ENCODE data around the gene GRIFIN. TPM values are rescaled to one million over a fixed set of nuclear protein-coding genes. Genes with fewer than 3 reads are reported as not detected.
A peak's percentile ranks its signal among the peaks of the same experiment; 100 is the strongest.

Gene GRIFIN
- total and polyA plus RNA-seq, 2 experiments from 2014 or later = not detected

- Histone ChIP-seq H3K4me2 (ENCODE audit: unreplicated experiment) (no peak overlapping the region), H3K27me3 (replicated peaks; ENCODE audit: insufficient read depth) (no peaks in the 10 kb centered on the region), H3K79me2 (ENCODE audit: insufficient read depth) (0 out of 2 replicates have a peak, but pooled peaks cover 6% of the 10 kb centered on the region), H3K4me3 (no peak overlapping the region), H2AFZ (no peak overlapping the region), H3F3A (ENCODE audit: insufficient read depth) (no peaks in the 10 kb centered on the region), H3K9me3 (ENCODE audit: low read depth) (no peaks in the 10 kb centered on the region), H3K4me1 (ENCODE audit: insufficient read depth) (peaks cover 20% of the 10 kb centered on the region), H3K36me3 (ENCODE audit: low read depth) (no peaks in the 10 kb centered on the region), H4K20me1 (ENCODE audit: insufficient read depth) (no peaks in the 10 kb centered on the region), H3K9me2 (ENCODE audit: insufficient read depth) (no peaks in the 10 kb centered on the region), H3K27ac (no peak overlapping the region), H3K9ac (no peak overlapping the region)
- TF ChIP-seq EZH2phosphoT487 (IDR thresholded peaks at IDR 0.05; ENCODE audit: insufficient read depth, low read depth) = no peak
- no peak for TF ChIP-seq EZH2 (IDR thresholded peaks at IDR 0.05; ENCODE audit: insufficient read depth, poor library complexity, severe bottlenecking)
- DNase-seq = peak; percentile 52
- 83% methylated on average over 19 of the region's 19 CpGs for WGBS, 2 experiments (ENCODE audit: low coverage in 1 of 2, low lambda C conversion rate in 2 of 2, missing lambda C conversion rate in 2 of 2)
- in situ Hi-C loops (cut with MboI) = no loop called here
Observed at GRCh38 chr7:2522780-2523433, 46.7 kb upstream of the GRIFIN start.

- peaks cover 24% of the 10 kb centered on the region for H3K4me1 ChIP-seq (ENCODE audit: insufficient read depth)
- no peak overlapping the region for H3K4me2 ChIP-seq (ENCODE audit: unreplicated experiment)
- TF ChIP-seq EZH2 (IDR thresholded peaks at IDR 0.05; ENCODE audit: insufficient read depth, poor library complexity, severe bottlenecking) (no peak), EZH2phosphoT487 (IDR thresholded peaks at IDR 0.05; ENCODE audit: insufficient read depth, low read depth) (no peak)
- no peak overlapping the region for H3K4me3 ChIP-seq
- no peaks in the 10 kb centered on the region for H3K36me3 ChIP-seq (ENCODE audit: low read depth)
- H3K79me2 ChIP-seq (ENCODE audit: insufficient read depth) = 0 out of 2 replicates have a peak, but pooled peaks cover 6% of the 10 kb centered on the region
- no peaks in the 10 kb centered on the region for H3K27me3 ChIP-seq (replicated peaks; ENCODE audit: insufficient read depth)
- no peak overlapping the region for H3K27ac ChIP-seq
- in situ Hi-C loops (cut with MboI) = no loop called here
- peak; percentile 37 for DNase-seq
- H2AFZ ChIP-seq = no peak overlapping the region
- WGBS, 2 experiments (ENCODE audit: low coverage in 1 of 2, low lambda C conversion rate in 2 of 2, missing lambda C conversion rate in 2 of 2) = 37 to 43% methylated on average over 7 to 17 of the region's 17 CpGs
- no peaks in the 10 kb centered on the region for H3K9me2 ChIP-seq (ENCODE audit: insufficient read depth)
- H3K9ac ChIP-seq = no peak overlapping the region
- H3K9me3 ChIP-seq (ENCODE audit: low read depth) = no peaks in the 10 kb centered on the region
- no peaks in the 10 kb centered on the region for H4K20me1 ChIP-seq (ENCODE audit: insufficient read depth)
- no peaks in the 10 kb centered on the region for H3F3A ChIP-seq (ENCODE audit: insufficient read depth)
Observed at GRCh38 chr7:2521952-2522591, 45.9 kb upstream of the GRIFIN start.

GRCh38 chr7:2521341-2521745 lies 45.1 kb upstream of the GRIFIN start:
- Histone ChIP-seq H4K20me1 (ENCODE audit: insufficient read depth) (no peaks in the 10 kb centered on the region), H3K9me2 (ENCODE audit: insufficient read depth) (no peaks in the 10 kb centered on the region), H3K79me2 (ENCODE audit: insufficient read depth) (0 out of 2 replicates have a peak, but pooled peaks cover 6% of the 10 kb centered on the region), H3K4me1 (ENCODE audit: insufficient read depth) (peaks cover 30% of the 10 kb centered on the region), H3K36me3 (ENCODE audit: low read depth) (no peaks in the 10 kb centered on the region), H3K4me2 (ENCODE audit: unreplicated experiment) (peak overlapping the region; percentile 22), H3K9ac (no peak overlapping the region), H3F3A (ENCODE audit: insufficient read depth) (no peaks in the 10 kb centered on the region), H3K9me3 (ENCODE audit: low read depth) (no peaks in the 10 kb centered on the region), H2AFZ (no peak overlapping the region), H3K27me3 (replicated peaks; ENCODE audit: insufficient read depth) (no peaks in the 10 kb centered on the region), H3K4me3 (0 out of 2 replicates have a peak overlapping the region, but pooled peaks have one; percentile 69), H3K27ac (no peak overlapping the region)
- WGBS, 2 experiments (ENCODE audit: low coverage in 1 of 2, low lambda C conversion rate in 2 of 2, missing lambda C conversion rate in 2 of 2) = 51 to 79% methylated on average over 6 to 14 of the region's 21 CpGs
- TF ChIP-seq EZH2phosphoT487 (IDR thresholded peaks at IDR 0.05; ENCODE audit: insufficient read depth, low read depth) (no peak), EZH2 (IDR thresholded peaks at IDR 0.05; ENCODE audit: insufficient read depth, poor library complexity, severe bottlenecking) (no peak)
- in situ Hi-C loops (cut with MboI) = no loop called here
- DNase-seq = no peak

DNA sequence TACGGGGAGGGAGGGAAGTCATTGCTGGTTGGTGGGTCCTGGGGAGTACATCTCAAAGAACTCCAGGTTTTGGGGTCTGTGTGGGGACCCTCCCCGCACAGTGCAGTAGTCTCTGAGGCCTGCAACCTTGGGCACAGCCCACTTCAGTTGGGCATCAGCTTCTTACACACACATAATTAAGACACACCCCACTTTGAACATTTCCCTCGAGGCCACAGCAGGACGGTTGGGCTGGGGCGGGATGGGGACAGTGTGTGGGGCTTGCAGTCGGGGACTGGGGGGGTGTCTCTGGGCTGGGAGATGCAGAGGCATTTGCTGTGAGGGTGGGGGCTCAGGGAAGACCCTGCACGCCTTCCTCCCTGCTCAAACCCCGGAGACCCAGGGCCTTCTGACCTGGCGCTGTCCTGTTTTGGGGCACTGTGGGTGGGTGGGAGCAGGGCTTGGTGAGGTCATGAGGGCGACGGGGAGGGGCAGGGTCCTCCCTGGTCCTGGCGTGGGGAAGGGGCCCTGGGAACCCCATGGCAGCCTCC lies 44.6 kb upstream of the GRIFIN start:
- no peaks in the 10 kb centered on the region for H3K36me3 ChIP-seq (ENCODE audit: low read depth)
- peak; percentile 53 for DNase-seq
- peak overlapping the region; percentile 69 for H3K4me3 ChIP-seq
- H2AFZ ChIP-seq = no peak overlapping the region
- H3K9me3 ChIP-seq (ENCODE audit: low read depth) = no peaks in the 10 kb centered on the region
- H3K9me2 ChIP-seq (ENCODE audit: insufficient read depth) = no peaks in the 10 kb centered on the region
- no peak for TF ChIP-seq EZH2 (IDR thresholded peaks at IDR 0.05; ENCODE audit: insufficient read depth, poor library complexity, severe bottlenecking)
- no peak for TF ChIP-seq EZH2phosphoT487 (IDR thresholded peaks at IDR 0.05; ENCODE audit: insufficient read depth, low read depth)
- no peak overlapping the region for H3K27ac ChIP-seq
- 0 out of 2 replicates have a peak, but pooled peaks cover 6% of the 10 kb centered on the region for H3K79me2 ChIP-seq (ENCODE audit: insufficient read depth)
- no peaks in the 10 kb centered on the region for H3K27me3 ChIP-seq (replicated peaks; ENCODE audit: insufficient read depth)
- peaks cover 36% of the 10 kb centered on the region for H3K4me1 ChIP-seq (ENCODE audit: insufficient read depth)
- H3K4me2 ChIP-seq (ENCODE audit: unreplicated experiment) = peak overlapping the region; percentile 67
- H3K9ac ChIP-seq = peak overlapping the region; percentile 22; the same call in 1 of the 2 replicates
- in situ Hi-C loops (cut with MboI) = no loop called here
- no peaks in the 10 kb centered on the region for H4K20me1 ChIP-seq (ENCODE audit: insufficient read depth)
- H3F3A ChIP-seq (ENCODE audit: insufficient read depth) = no peaks in the 10 kb centered on the region
- 26 to 47% methylated on average over 6 to 12 of the region's 12 CpGs for WGBS, 2 experiments (ENCODE audit: low coverage in 1 of 2, low lambda C conversion rate in 2 of 2, missing lambda C conversion rate in 2 of 2)

Data from GM23248 (cell line).